Tibial nerve (tissue), 4 donors: ENCODE measurements around the gene SMOC1.

Experiments used
- EP300 ChIP-seq, 2 donors: sonication (generic); formaldehyde crosslinking; IDR thresholded peaks; one replicate each; pipeline ENCODE4 v1.6.1; 2017; ENCODE audit warnings: antibody characterized with exemption in 2 of 2, mild to moderate bottlenecking in 1 of 2
- POLR2A ChIP-seq, 2 donors: fragments of 450-650 bp; IDR thresholded peaks; one replicate each; pipeline ENCODE4 v1.6.1; 2017; ENCODE audit warnings: antibody characterized with exemption in 2 of 2, mild to moderate bottlenecking in 2 of 2, moderate library complexity in 2 of 2
- TF ChIP-seq, protein P1 (sequence below), 5 experiments: fragments of 200-600 bp in 3 of 5; fragments of 450-650 bp in 2 of 5; sonication (generic) in 3 of 5; IDR thresholded peaks; one replicate each; pipeline ENCODE4 v1.5.1; 2016 to 2019; ENCODE audit warnings: antibody characterized with exemption in 5 of 5, mild to moderate bottlenecking in 3 of 5, moderate library complexity in 2 of 5

DNA sequence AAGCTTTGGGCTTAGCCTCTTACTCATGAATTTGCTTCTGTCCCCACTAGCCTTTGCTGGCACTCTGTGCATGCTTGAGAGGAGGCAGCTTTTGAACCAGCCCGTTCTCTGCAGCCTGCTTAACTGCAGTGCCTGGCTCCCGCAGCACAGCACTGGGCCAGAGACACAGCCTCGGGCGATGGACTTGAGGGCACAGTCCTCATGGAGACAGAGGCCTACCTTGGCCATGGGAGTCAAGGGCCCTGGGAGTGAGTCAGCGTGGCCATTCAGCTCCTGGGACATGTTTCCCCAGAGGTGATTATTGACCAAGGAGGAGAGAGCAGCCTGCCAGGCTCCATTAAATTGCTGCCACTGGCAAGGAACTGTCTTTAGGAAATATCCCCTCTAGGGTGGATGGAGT lies 93.5 kb downstream of the SMOC1 start:
- TF ChIP-seq, protein P1, sequence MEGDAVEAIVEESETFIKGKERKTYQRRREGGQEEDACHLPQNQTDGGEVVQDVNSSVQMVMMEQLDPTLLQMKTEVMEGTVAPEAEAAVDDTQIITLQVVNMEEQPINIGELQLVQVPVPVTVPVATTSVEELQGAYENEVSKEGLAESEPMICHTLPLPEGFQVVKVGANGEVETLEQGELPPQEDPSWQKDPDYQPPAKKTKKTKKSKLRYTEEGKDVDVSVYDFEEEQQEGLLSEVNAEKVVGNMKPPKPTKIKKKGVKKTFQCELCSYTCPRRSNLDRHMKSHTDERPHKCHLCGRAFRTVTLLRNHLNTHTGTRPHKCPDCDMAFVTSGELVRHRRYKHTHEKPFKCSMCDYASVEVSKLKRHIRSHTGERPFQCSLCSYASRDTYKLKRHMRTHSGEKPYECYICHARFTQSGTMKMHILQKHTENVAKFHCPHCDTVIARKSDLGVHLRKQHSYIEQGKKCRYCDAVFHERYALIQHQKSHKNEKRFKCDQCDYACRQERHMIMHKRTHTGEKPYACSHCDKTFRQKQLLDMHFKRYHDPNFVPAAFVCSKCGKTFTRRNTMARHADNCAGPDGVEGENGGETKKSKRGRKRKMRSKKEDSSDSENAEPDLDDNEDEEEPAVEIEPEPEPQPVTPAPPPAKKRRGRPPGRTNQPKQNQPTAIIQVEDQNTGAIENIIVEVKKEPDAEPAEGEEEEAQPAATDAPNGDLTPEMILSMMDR (IDR thresholded peaks at IDR 0.05), result no peak
- TF ChIP-seq EP300 (IDR thresholded peaks at IDR 0.05) (no peak), POLR2A (IDR thresholded peaks at IDR 0.05) (no peak)
